ENCODE results near the gene HSD17B7.
"Not testable (repeated sequence)": the region's sequence is repeated elsewhere in the genome, so short reads cannot be mapped to it uniquely, and the experiment has no call there.

Gene HSD17B7, protein sequence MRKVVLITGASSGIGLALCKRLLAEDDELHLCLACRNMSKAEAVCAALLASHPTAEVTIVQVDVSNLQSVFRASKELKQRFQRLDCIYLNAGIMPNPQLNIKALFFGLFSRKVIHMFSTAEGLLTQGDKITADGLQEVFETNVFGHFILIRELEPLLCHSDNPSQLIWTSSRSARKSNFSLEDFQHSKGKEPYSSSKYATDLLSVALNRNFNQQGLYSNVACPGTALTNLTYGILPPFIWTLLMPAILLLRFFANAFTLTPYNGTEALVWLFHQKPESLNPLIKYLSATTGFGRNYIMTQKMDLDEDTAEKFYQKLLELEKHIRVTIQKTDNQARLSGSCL

DNA sequence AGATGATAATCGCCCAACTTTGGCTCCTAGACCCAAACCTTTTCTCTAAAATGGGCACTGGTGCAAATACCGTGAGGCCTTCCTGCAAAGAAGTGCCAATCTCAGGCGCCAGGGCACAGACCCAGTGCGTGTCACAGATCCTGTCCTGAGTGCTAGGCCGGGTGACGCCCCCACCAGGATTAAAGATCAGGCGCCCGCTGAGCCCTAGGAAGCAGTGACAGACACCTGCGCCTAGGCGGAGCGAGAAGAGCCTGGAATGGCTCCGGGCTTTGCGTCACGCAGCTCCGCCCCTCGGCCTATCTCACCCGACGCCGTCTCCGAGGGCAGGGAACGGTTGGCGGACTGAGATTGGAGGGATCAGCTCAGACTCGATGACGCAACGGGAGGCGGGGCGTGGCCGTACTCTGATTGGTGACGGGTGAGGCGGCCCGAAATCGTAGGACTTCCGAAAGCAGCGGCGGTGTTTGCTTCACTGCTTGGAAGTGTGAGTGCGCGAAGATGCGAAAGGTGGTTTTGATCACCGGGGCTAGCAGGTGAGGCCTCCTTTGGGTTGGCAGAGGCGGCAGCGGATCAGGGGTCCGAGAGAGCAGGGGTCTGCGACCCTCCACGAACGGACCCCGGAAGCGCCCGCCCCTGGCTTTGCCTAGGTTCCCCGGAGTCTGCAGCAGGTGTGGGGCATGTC, at the start of gene HSD17B7:
HSD17B7 (plus strand) TSS at position 400 of the 682 bp plus-strand sequence; CDS start at position 499, 99 bp downstream.
- peak within 1 kb of the TSS; percentile 76 for H3K27ac ChIP-seq

DNA sequence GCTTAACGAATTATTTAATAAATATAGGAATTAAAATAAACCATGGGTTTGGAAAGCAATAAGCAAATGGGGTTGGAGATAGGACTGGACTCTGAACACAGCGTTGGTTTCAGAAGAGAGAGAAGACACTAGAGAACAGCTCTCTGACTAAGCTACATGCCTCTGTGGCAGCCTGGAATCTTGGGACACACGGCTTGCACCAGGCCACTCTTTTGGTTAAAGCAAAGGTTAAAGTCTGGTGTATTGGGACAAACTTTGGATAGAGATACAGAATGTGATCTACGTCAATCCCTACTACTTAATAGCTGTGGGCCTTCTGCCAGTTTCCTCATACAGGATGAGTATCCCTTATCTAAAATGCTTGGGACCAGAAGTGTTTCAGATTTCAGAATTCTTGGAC, 49.7 kb upstream of the HSD17B7 start:
- no peak overlapping the region for H3K27ac ChIP-seq
- TF ChIP-seq ZFX (IDR thresholded peaks at IDR 0.05) = no peak
- no peak for TF ChIP-seq CTCF (conservative IDR thresholded peaks at IDR 0.05)

GRCh38 chr1:162741574-162741973, 48.9 kb upstream of the HSD17B7 start:
- TF ChIP-seq ZFX (IDR thresholded peaks at IDR 0.05) (no peak), CTCF (conservative IDR thresholded peaks at IDR 0.05) (no peak)
- no peak overlapping the region for H3K27ac ChIP-seq

DNA sequence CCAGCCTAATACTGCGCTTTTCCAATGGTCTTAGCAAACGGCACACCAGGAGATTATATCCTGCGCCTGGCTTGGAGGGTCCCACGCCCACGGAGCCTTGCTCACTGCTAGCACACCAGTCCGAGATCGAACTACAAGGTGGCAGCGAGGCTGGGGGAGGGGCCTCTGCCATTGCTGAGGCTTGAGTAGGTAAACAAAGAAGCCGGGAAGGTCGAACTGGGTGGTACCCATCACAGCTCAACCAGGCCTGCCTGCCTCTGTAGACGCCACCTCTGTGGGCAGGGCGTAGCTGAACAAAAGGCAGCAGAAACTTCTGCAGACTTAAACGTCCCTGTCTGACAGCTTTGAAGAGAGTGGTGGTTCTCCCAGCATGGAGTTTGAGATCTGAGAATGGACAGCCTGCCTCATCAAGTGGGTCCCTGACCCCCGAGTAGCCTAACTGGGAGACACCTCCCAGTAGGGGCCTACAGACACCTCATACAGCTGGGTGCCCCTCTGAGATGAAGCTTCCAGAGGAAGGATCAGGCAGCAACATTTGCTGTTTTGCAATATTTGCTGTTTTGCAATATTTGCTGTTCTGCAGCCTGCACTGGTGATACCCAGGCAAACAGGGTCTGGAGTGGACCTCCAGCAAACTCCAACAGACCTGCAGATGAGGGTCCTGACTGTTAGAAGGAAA, 44.1 kb upstream of the HSD17B7 start:
- H3K27ac ChIP-seq = not testable (repeated sequence)

- no peak overlapping the region for H3K27ac ChIP-seq
- TF ChIP-seq CTCF (conservative IDR thresholded peaks at IDR 0.05) (no peak), ZFX (IDR thresholded peaks at IDR 0.05) (no peak)
Observed at GRCh38 chr1:162753001-162753658, 37.4 kb upstream of the HSD17B7 start.

DNA sequence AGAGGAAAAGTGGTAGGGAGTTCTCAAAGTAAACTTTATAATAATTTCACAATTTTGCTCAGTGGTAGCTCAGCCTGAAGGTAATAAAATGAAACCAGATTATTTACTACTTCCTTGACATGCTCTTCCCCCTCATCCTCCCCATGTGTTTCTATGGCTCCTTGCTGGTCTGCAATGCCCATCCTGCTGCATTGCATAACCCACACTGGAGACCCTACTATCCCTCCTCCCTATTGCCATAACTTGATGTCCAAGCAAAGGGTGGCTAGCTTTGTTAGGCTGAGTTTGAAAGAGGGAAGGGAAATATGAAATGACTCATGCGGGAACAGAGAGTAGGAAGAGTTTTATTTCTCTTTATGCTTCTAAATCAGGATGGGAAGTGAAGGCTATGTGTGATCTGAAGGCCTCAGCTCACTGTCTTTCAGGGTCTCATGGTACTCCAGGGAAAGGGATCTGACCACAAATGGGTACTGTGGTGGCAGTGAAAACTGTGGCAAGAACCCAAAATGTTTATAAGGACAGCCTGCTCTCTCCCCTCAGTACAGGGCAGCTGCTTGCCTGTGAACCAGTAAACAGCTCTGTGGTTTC, 36.4 kb upstream of the HSD17B7 start:
- no peak overlapping the region for H3K27ac ChIP-seq
- TF ChIP-seq CTCF (conservative IDR thresholded peaks at IDR 0.05) (no peak), ZFX (IDR thresholded peaks at IDR 0.05) (no peak)

- no peak for TF ChIP-seq ZFX (IDR thresholded peaks at IDR 0.05)
- no peak for TF ChIP-seq CTCF (conservative IDR thresholded peaks at IDR 0.05)
- H3K27ac ChIP-seq = no peak overlapping the region
Observed at GRCh38 chr1:162755306-162755705, 35.2 kb upstream of the HSD17B7 start.
